Stimulated activated CD4-positive, alpha-beta T cell treated with anti-CD3 and anti-CD28 coated beads, Interleukin-2, amount 100 ng/mL, for 48 hours (primary cell): ENCODE measurements around the gene POMC.
A peak's percentile ranks its signal among the peaks of the same experiment; 100 is the strongest.
"Not testable (repeated sequence)": the region's sequence is repeated elsewhere in the genome, so short reads cannot be mapped to it uniquely, and the experiment has no call there.

Experiments
- DNase-seq, 2 donors: peaks; one replicate each; pipeline ENCODE4 v3.0.0-alpha.2; 2020

Gene POMC

GRCh38 chr2:25176541-25177181 is 8.3 kb upstream of the POMC start:
- no peak for DNase-seq

DNA sequence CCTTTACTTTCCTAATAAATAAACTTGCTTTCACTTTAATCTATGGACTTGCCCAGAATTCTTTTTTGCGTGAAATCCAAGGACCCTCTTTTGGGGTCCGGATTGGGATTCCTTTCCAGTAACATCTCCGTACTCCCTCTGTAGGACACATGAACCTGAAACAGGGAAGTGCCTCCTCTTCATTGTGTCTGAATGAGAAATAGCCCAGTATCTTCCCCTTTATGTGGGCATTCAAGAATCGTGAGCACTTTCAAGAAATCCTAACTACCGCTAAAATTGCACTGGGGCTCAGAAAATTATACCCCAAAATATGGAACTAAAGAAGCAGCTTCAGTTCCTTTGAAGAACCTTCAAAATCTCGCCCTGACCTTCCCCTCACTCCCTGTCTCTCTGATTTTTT is 7.8 kb upstream of the POMC start:
- DNase-seq, result no peak

DNA sequence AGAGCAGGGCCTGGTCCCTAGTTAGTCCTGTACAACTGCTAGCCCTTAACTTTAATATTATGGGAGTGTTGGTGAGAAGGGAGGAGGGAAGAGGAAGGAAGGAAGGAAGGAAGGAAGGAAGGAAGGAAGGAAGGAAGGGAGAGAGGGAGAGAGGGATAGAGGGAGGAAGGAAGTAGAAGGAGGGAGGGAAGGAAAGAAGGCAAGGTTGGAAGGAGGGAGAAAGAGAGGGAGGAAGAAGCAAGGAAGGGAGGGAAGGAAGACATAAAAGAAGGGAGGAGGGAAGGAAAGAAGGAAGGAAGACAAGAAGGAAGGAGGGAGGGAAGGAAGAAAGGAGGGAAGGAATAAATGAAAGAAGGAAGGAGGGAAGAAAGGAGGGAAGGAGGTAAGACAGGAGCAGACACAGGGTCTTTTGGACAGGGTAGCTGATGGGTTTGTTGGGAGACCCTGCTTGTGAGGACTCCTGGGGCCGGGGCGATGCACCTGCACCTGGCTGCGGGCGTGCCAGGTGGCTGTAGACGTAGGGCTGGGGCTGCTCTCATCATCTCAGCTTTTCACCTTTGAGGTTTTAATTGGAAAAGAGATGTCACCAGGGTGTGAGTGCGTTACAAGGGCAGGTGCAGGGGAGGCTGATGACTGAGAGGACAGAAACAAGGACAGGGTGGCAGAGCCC is 5.9 kb upstream of the POMC start:
- no peak for DNase-seq

- no peak for DNase-seq
Observed at GRCh38 chr2:25173719-25174118, 5.3 kb upstream of the POMC start.

- DNase-seq, result no peak
Observed at GRCh38 chr2:25170888-25171287, 2.5 kb upstream of the POMC start.

DNA sequence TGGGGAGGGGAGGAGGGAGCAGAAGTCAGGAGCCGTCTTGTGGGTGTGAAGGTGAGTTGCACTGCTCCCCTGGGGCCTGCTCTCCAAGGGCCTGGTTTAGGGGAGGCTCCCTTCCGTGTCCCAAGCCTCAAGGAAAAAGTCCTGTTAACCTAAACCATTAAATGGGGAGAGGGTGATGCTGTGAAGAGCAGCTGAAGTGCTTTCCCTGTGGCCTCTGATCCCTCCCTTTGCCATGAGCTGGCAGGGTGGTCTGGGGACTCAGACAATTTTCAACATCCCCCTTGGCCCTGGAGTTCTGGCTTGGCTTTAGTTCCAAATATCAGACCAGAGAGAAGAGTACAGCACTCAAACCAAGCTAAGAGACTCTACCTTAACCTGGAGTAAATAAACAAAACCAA is 692 bp upstream of the POMC start:
- no peak for DNase-seq

GRCh38 chr2:25165992-25166875 is 2.1 kb downstream of the POMC start:
- peak in 1 of 2 donors; percentile 34 for DNase-seq

DNA sequence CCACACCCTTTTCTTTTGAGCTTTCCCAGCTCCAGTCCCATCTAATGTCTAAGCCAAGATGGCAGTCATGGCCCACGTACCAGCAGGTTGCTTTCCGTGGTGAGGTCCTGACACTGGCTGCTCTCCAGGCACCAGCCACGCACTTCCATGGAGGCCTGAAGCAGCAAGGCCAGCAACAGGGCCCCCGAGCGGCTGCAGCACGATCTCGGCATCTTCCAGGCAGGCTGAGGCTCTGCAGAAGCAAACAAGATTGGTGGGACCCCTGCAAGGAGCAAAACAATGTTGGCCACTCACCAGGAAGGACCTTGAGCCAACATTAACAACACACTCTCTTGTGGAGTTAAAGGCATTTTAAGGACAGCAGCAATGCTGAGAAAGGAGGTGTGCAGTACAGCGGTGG is 3.8 kb downstream of the POMC start:
- DNase-seq, result no peak

DNA sequence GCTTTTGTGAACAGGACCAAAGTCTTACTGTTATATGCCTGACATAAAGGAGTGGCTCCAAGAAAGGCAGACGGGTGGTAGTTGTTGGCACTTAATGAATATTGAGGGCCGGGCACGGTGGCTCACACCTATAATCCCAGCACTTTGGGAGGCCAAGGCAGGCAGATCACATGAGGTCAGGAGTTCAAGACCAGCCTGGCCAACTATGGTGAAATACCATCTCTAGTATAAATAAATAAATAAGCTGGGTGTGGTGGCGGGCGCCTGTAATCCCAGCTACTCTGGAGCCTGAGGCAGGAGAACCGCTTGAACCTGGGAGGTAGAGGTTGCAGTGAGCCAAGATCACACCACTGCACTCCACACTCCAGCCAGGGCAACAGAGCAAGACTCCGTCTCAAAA is 6.3 kb downstream of the POMC start:
- DNase-seq, result not testable (repeated sequence)

DNA sequence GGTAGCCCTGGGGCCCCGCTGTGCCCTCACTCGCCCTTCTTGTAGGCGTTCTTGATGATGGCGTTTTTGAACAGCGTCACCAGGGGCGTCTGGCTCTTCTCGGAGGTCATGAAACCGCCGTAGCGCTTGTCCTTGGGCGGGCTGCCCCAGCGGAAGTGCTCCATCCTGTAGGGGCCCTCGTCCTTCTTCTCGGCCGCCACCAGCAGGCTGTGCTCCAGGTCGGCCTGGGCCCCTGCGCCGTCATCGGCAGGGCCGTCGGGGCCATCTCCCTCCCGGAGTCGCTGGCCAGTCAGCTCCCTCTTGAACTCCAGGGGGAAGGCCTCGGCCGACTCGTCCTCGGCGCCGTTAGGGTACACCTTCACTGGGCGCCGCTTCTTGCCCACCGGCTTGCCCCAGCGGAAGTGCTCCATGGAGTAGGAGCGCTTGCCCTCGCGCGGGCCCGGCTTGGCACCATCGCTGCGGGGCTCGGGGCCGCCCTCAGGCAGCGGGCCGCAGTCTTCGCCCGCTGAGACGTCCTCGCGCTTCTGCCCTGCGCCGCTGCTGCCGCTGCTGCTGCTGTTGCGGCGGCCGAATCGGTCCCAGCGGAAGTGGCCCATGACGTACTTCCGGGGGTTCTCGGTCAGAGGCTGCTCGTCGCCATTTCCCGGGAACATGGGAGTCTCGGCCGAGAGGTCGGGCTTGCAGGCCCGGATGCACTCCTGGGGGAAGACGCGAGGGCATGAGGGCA is 7.2 kb downstream of the POMC start:
- DNase-seq, result peak; percentile 66 to 67

DNA sequence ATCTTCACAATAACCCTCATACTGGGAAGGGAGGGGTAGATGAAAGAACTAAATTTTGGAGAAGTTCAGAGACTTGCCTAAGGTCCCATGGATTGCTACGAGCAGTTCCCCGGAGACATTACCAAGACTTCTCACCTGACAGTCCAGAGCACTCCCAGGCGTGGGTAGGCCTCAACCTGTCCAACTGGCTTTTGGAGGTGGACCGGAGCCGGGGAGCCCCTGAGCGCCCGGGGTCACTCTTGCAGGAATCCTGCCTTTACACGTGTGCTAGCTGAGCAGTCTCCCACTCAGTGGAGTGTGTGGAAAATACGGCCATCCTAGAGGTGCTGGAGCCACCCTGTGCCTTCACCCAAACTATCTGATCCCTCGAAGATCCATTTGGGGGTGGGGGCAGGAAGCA is 8.0 kb downstream of the POMC start:
- DNase-seq, result no peak

DNA sequence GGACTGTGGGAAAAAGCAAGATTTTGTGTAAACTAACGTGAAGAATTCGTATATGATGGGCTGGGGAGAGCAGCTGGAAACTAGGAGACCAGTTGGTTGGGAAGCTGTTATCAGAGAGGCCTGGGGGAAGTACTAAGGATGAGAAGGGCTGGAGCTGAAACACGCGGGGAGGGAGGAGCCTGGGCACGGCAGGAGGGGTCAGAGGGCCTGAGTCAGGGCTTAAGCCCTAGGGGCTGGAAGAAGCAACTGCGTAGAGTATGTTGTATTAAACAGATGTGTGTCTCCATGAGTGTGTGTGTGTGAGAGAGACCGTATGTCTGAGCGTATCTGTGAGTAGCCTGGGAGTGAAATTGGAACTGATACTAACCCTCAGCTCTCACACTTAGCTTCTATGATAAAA is 8.4 kb downstream of the POMC start:
- no peak for DNase-seq

DNA sequence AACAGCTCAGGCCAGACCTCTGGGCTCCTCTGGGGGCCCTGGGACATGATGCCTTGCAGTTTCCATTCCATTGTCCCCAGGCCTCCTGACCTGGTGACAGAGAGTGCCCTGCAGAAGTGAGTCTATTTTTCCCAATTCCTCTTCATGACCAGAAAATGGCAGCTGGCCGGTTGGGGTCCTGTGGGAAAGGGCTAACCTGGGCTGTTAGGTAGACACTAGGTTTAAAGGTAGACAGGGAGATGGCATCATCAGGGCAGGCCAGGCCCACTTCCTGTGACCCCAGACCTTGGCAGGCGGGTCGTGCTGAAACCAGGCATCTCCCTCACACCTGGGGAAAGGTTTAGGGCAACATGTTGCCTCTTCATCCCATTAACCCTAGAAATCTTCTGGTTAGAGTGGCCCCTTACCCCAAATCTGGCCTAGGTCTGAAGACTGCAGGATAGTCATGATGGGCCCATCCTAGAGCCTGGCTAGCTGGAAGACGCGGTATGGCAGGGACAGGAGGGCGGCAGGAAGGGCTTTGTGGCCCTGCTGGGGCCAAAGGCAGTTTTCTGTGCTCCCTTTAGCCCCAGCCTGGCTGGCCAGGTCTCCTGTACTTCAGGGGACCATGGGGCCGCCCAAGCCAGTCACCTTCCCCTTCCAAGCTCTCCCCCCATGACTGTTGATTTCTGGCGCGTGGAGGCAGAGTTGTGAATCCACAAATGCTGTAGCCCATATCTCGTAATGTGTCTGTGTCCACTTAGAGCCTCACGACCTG is 10.1 kb downstream of the POMC start:
- DNase-seq, result no peak

DNA sequence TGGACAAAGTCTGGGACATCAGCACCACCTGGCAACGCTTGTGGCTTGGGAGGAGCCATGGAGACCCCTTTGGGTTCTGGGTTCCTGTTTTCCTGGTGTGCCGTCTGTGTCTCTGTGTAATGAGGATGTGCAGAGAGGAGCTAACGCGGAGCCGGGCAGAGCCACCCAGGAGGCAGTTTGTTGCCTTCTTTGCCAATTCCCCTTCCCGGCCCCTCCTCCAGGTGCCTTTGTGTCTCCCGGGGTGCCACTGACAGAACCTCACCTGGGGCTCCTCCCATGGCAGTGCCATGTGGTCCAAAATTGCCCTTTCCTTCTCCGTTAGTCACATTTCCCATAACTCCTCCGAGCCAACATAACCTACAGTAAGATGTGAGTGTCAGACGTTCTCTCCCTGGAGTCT is 13.0 kb downstream of the POMC start:
- no peak for DNase-seq

DNA sequence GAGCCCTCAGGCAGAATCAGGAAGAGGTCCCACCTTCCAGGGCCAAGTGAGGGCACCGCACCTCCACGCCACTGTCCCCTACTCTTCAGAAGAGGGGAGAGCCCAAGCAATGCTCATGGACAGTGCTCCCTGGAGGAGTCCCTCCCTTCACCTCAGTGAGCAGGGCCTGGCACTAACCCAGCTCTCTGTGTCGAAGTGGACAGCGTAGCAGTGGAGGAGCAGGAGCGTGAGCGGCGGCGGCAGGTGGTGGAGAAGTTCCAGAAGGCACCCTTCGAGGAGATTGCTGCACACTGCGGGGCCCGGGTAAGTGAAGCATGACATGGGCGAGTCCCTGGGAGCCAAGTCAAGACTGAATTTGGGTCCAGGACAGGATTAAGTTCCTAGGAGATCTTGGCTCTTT is 16.7 kb downstream of the POMC start:
- DNase-seq, result no peak

DNA sequence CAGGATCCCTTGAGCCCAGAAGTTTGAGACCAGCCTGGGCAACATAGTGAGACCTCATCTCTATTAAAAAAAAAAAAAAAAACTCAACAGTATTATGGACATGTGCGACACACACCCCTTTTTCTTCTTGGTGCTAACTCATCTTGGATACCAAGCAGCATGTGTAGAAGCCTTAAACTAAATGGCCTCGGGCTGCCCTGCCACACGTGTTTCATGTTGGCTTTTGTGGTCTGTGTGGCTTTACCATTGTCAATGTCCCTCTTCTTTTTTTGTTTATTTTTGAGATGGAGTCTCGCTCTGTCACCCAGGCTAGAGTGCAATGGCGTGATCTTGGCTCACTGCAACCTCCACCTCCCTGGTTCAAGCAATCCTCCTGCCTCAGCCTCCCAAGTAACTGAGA is 17.4 kb downstream of the POMC start:
- DNase-seq, result not testable (repeated sequence)

DNA sequence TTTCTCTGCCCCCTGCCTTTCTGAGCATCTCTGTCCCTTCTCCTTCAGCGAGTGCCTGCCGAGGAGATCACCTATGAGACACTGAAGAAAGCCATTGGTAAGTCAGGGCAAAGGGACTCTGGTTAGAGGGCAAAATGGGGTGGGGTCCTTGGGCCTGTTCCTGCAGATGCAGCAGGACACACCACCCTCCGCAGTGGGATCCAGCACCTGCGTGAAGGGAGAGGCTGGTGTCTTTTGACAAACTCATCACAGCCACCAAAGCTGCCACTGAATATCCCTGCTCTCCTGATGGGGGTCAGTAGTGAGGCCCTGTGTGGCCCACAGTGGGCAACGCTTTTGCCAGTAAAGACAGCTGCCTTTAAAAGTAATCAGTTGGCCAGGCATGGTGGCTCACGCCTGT is 18.7 kb downstream of the POMC start:
- no peak for DNase-seq

- DNase-seq, result no peak
Observed at GRCh38 chr2:25146896-25147295, 21.5 kb downstream of the POMC start.

- DNase-seq, result no peak
Observed at GRCh38 chr2:25145803-25146202, 22.6 kb downstream of the POMC start.

DNA sequence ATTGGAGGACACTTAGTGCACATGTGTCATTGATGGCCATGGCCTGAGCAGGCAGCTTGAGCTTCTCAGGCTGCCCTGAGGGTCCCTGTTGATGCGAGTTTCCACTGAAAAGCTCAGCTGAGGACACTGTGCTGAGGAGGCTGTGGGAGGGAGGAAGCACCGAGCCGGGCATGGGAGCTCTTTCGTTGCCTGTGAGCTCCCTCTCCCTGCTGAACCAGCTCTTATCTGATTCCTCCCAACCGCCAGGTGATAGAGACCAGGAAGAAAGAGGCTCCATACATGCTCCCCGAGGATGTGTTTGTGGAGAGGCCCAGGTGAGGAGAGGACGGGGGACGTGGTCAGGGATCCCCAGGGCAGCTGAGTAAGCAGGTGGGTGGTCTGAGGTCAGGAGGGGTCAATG is 27.3 kb downstream of the POMC start:
- no peak for DNase-seq

GRCh38 chr2:25140535-25140934 is 27.8 kb downstream of the POMC start:
- DNase-seq, result not testable (repeated sequence)

GRCh38 chr2:25132693-25133092 is 35.7 kb downstream of the POMC start:
- DNase-seq, result no peak

DNA sequence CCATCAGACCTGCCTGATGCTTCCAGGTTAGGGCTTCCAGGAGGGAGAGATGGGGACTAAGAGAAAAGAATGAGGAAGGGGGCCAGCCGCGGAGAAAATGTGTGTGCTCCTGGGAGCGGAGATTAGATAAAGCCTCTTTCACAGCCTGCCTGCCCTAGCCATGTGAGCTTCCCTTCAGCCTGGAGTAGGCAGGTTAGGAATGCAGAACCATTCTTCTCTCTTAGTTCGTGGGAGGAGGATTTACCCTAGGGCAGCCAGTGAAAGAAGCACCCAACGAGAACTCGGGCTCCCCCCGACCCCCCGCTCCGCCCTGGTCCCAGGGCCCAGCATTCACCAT is 36.1 kb downstream of the POMC start:
- no peak for DNase-seq
